GM19328 (cell line): ENCODE results near the gene NTN3.
"Not testable (repeated sequence)": the region's sequence is repeated elsewhere in the genome, so short reads cannot be mapped to it uniquely, and the experiment has no call there.

ENCODE experiments used
- ATAC-seq: cut with Tn5 transposase; IDR thresholded peaks from one replicate; pipeline ENCODE4 v1.9.1; 2021; ENCODE audit warnings: mild to moderate bottlenecking, moderate library complexity; ENCODE audit not compliant: unreplicated experiment

NTN3 gene

GRCh38 chr16:2439598-2439997 is 31.5 kb upstream of the NTN3 start:
- no peak for ATAC-seq

- ATAC-seq = not testable (repeated sequence)
Observed at GRCh38 chr16:2441143-2441804, 29.8 kb upstream of the NTN3 start.

DNA sequence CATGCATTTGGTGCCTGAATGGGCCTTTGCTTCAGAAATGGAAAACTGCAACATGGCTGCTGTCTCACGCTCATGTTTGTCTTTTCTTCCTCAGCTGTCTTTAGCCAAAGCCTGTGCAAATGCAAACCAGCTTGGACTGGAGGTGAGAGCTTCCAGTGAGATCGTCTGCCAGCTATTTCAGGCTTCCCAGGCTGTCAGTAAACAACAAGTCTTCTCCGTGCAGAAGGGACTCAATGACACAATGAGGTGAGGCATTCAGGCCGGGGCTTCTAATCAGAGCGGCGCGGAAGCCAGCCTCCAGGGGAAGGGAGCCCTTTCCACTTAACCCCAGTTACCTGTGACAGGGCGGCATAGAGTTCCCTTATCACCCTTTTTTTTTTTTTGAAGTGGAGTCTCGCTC is 27.5 kb upstream of the NTN3 start:
- ATAC-seq = no peak

GRCh38 chr16:2447920-2448583 is 23.0 kb upstream of the NTN3 start:
- ATAC-seq = no peak

GRCh38 chr16:2449118-2449517 is 22.0 kb upstream of the NTN3 start:
- no peak for ATAC-seq

DNA sequence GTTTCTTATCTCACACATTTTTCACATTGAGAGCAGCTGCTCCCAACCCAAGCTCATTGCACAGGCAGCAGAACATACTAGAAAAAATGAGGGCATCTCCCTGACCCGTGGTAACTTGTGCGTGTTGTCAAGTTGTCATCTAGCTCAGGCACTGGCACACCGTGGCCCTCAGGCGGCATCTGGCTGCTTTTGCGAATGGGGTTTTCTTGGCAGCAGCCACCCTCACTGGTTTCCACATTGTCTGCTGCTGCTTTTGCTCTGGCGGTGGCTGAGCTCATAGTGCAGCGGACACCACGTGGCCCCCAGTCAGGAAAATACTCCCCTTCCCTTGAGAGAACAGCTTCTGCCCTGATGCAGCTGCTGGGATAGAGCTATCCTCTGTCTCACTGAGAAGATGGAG is 20.6 kb upstream of the NTN3 start:
- ATAC-seq = no peak

- no peak for ATAC-seq
Observed at GRCh38 chr16:2450975-2451381, 20.1 kb upstream of the NTN3 start.

DNA sequence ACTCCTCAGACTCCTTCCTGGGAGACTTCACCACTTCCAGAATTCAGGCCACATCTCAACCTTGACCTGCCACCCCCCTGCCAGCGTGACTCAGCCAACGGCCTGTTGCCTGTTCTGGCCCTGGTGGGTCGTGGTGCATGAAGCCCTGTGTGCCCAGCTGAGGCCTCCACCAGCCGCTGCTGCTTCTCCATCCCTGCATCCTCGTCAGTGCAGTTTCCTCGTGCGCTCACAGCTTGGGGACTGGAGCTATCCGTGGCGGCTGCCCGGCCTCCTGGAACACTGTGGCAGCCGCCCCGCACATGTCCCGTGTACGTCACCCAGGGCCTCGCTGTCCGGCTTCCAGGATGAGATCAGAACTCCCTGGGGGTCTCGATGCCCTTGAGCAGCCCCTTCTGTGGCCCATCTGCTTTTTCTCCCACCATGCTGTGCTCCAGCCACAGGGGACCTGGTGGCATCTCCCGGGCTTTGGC is 19.2 kb upstream of the NTN3 start:
- no peak for ATAC-seq

GRCh38 chr16:2452650-2453049 is 18.4 kb upstream of the NTN3 start:
- ATAC-seq = no peak

DNA sequence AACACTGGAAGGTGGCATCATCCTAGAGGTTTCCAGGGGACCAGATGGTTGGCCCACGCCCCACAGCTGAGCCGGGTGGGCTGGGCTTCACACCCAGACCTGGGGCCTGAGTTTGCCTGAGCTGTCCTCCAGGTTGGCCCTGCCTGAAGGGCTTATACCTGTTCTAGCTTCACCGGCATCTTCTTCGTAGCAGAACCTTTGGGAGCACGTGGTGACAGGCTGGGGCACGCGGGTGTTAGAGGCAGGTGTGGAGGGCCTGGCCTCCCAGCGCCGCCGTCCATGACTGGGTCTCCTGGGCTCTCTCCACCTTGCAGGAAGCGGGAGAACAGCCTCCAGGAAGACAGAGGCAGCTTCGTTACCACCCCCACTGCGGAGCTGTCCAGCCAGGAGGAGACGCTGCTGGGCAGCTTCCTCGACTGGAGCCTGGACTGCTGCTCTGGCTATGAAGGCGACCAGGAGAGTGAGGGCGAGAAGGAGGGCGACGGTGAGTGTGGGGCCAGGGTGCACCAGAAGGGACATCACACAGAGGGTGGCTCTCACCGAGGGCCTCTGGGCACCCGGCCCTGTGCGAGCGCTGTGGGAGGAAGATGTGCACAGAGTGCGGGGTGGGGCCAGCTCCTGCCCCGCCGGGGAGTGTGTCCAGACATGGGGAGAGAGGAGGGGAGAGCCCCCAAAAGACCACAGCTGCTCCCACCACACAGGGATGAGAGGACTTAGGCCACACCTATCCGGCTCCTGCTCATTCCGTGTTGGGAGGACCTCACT is 15.8 kb upstream of the NTN3 start:
- ATAC-seq = no peak

DNA sequence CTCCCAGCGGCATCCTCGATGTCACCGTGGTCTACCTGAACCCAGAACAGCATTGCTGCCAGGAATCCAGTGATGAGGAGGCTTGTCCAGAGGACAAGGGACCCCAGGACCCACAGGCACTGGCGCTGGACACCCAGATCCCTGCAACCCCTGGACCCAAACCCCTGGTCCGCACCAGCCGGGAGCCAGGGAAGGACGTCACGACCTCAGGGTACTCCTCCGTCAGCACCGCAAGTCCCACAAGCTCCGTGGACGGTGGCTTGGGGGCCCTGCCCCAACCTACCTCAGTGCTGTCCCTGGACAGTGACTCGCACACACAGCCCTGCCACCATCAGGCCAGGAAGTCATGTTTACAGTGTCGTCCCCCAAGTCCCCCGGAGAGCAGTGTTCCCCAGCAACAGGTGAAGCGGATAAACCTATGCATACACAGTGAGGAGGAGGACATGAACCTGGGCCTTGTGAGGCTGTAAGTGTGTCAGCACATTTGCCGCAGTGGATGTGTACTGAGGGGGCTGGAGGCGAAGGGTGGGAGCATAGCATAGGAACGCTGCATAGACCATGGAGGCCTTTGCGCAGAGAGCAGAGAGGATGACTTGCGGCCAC is 14.4 kb upstream of the NTN3 start:
- no peak for ATAC-seq

GRCh38 chr16:2457267-2457666 is 13.8 kb upstream of the NTN3 start:
- ATAC-seq = no peak

DNA sequence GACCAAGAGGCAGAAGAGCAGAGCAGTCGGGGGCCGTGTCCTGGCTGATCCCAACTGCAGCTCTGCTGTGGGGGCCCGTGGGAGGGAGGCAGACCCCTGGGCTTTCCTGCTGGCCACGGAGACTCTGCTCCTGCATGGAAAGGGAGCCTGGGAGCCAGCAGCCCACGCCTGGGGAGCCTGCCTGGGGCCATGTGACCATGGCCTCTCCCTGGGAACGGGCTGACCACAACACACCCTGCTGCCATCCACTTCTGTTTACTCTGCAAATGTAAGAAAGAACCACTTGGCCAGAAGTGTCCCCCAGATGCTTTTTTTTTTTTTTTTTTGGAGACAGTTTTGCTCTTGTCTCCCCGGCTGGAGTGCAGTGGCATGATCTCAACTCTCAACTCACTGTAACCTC is 13.2 kb upstream of the NTN3 start:
- ATAC-seq = no peak

DNA sequence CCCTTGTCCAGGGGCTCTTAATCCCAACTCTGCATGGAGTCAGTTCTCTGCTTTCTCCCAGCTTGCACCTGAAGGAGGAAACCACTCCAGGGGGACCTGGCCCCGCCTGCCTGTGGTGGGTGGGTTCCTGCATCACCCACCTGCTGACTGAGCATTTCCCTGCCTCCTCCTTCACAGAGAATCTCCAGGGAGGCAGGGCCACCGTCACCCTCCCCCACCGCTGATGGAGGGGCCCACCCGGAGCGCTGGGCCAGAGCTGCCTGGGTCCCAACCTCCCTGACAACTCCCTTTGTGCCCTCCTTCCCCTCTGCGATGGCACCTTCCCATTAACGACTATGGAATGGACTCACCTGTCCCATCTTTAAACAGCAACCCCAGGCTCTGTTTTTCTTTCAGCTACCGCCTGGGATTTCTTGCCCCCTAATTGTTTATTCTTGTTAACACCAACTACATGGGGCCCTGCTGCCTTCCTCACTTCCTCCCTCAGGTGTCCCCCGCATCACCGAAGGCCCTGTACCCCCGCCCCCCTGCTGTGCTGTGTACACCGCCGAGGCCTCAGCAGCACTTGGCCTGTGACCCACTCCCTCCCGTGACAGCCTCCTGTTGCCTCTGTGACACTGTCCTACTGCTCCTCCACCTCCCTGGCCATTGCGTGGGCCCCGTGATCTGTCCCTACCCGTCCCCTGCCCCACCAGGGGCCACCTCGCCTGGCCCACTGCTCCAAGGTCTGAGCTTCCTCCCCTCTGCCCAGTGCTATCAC is 12.0 kb upstream of the NTN3 start:
- ATAC-seq = no peak

DNA sequence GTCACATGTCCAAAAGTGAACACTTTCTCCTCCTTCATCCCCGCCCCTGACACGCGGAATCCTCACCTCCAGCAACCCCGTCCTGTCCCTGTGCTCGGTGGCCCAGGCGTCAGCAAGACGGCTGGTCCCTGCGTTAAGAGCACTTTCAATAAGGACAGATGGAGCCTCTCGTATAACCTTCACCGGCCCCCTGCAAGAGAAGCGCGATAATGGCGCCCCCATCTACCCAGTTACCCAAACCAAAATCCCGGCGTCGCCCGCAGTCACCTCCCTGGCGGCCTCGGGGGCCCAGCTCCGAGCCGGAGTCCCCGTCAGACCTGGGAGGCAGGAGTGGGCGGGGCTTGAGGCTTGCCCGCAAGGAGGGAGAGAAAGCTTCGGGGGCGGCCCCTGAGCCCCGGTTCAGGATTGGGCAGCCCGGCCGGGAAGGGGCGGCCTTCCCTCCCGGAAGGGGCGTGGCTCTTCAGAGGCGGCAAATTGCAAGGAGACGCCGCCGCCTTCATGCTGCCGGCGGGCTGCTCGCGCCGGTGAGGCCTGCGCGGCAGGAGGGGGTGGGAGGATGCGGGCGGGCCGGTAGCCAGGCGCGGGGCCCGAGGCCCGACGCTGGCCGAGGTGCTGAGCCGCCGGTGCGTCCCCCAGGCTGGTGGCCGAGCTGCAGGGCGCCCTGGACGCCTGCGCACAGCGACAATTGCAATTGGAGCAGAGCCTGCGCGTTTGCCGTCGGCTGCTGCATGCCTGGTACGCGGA is 11.3 kb upstream of the NTN3 start, which contains the start of gene TEDC2:
Gene TEDC2 (plus strand): TSS at position 463 of the 744 bp plus-strand sequence. CDS start 36 bp downstream, at position 499.
- ATAC-seq = peak; percentile 86

- ATAC-seq = no peak
Observed at GRCh38 chr16:2460391-2460713, 10.7 kb upstream of the NTN3 start.

- ATAC-seq = no peak
Observed at GRCh38 chr16:2460916-2461315, 10.2 kb upstream of the NTN3 start.

DNA sequence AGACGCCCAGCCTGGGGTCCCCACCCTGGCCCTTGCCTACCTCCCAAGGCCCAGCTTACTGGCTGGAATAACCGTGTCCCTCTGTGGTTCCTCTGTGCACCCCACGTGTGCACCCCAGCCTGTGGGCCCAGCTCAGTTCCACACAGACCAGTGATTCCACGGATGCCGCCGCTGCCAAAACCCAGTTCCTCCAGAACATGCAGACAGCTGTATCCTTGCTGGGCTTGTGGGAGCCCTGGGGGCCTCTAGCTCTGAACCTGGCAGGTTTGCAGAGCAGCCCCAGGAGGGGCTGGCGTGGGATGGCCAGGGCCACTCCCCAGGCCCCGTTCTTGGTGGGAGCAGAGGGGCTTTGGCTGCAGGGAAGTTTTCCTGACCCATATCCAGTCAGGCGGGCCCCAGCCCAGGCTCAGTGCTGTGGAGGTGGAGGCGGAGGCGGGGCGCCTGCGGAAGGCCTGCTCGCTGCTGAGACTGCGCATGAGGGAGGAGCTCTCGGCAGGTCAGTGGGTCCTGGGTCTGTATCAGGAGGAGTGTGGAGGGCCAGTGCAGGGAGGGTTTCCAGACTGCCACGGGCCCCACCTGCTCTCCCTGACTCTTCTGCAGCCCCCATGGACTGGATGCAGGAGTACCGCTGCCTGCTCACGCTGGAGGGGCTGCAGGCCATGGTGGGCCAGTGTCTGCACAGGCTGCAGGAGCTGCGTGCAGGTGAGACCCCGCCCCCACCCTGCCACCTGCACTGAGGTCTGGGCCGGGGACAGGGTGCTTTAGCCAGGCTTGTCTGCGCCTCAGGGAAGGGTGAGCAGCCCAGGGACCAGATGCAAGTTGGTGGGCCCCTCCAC is 8.8 kb upstream of the NTN3 start:
- ATAC-seq = no peak

DNA sequence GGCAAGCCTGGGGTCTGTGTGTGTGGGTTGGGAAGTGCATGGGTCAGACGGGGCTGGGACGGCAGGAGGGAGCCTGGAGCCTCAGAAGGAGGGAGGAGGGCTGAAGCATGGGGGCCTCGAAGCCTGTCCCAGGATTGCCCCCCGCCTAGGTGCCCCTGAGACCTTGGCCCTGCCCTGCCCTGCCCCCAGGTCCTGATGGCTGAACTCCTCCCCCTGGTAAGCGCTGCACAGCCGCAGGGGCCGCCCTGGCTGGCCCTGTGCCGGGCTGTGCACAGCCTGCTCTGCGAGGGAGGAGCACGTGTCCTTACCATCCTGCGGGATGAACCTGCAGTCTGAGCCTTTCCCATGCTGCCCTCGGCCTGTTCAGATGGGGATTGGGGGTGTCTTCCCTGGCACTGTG is 6.8 kb upstream of the NTN3 start:
- ATAC-seq = no peak
